GM12891 (cell line): Measurements from ENCODE around the gene TNFRSF1B.

Experiments
- PAX5 ChIP-seq: IDR thresholded peaks from 2 replicates; pipeline ENCODE4 v1.6.1; 2011; ENCODE audit warnings: low read length, moderate library complexity, mild to moderate bottlenecking; ENCODE audit not compliant: insufficient read depth, severe bottlenecking
- POLR2A ChIP-seq: IDR thresholded peaks from 2 replicates; pipeline ENCODE4 v1.6.1; 2011; ENCODE audit warnings: low read depth, low read length, control low read depth
- POLR2AphosphoS5 ChIP-seq: IDR thresholded peaks from 2 replicates; pipeline ENCODE4 v1.6.1; 2011; ENCODE audit warnings: low read depth, low read length, control low read depth
- POU2F2 ChIP-seq: IDR thresholded peaks from 2 replicates; pipeline ENCODE4 v1.6.1; 2011; ENCODE audit warnings: low read depth, mild to moderate bottlenecking, control low read depth, low read length, moderate library complexity
- SPI1 ChIP-seq: IDR thresholded peaks from 2 replicates; pipeline ENCODE4 v1.6.1; 2011; ENCODE audit warnings: low read depth, low read length, control low read depth
- TAF1 ChIP-seq: IDR thresholded peaks from 2 replicates; pipeline ENCODE4 v1.6.1; 2011; ENCODE audit warnings: low read depth, low read length, control low read depth

- TF ChIP-seq POLR2A (no peak), TAF1 (no peak), POLR2AphosphoS5 (no peak), SPI1 (no peak), PAX5 (no peak), POU2F2 (no peak)
Observed at GRCh38 chr1:12181568-12181967, 14.8 kb downstream of the TNFRSF1B start.
